Spleen (tissue), 7 donors: Measurements from ENCODE around the gene EP400.

ENCODE experiments used
- CTCF ChIP-seq, 11 experiments: fragments of 200-600 bp in 7 of 11; fragments of 450-650 bp in 4 of 11; sonication (generic) in 4 of 11; IDR thresholded peaks in 8 of 11; conservative IDR thresholded peaks in 3 of 11; 1 replicate in 7 of 11; 2 replicates in 4 of 11; pipeline versions ENCODE4 v1.4.0 to v1.8.0; 2016 to 2021; ENCODE audit warnings: antibody characterized with exemption in 11 of 11, inconsistent platforms in 4 of 11, mild to moderate bottlenecking in 1 of 11
- POLR2A ChIP-seq, 3 donors: fragments of 450-650 bp; IDR thresholded peaks; one replicate each; pipeline ENCODE4 v1.5.1; 2017; ENCODE audit warnings: antibody characterized with exemption in 3 of 3, mild to moderate bottlenecking in 1 of 3
- POLR2AphosphoS5 ChIP-seq, 3 donors: sonication (generic); formaldehyde crosslinking; IDR thresholded peaks; one replicate each; pipeline ENCODE4 v1.5.1; 2017; ENCODE audit warnings: antibody characterized with exemption in 3 of 3
- donor health status: DM: no; HTN: no; CAD: no; lungs with moderate emphysema.
- donor health status: DM: no; HTN: no; CAD: no.
- donor health status: DM: no; HTN: no; CAD: no.

- TF ChIP-seq POLR2A (IDR thresholded peaks at IDR 0.05) (no peak), CTCF (IDR thresholded peaks at IDR 0.05 in 8 of 11, conservative IDR thresholded peaks at IDR 0.05 in 3 of 11) (no peak), POLR2AphosphoS5 (IDR thresholded peaks at IDR 0.05) (no peak)
Observed at GRCh38 chr12:132075026-132075713, 125.4 kb downstream of the EP400 start.
